Activated CD4-positive, alpha-beta T cell treated with anti-CD3 and anti-CD28 coated beads, Interleukin-10, Interleukin-2, amounts not matched to agents 100 ng/mL and 50 ng/mL, durations not matched to agents 16 hours and 8 hours (primary cell): Measurements from ENCODE around the gene TTC7B.

Source experiments
- DNase-seq: peaks from one replicate; pipeline ENCODE4 v3.0.0-alpha.2; 2020

TTC7B gene

DNA sequence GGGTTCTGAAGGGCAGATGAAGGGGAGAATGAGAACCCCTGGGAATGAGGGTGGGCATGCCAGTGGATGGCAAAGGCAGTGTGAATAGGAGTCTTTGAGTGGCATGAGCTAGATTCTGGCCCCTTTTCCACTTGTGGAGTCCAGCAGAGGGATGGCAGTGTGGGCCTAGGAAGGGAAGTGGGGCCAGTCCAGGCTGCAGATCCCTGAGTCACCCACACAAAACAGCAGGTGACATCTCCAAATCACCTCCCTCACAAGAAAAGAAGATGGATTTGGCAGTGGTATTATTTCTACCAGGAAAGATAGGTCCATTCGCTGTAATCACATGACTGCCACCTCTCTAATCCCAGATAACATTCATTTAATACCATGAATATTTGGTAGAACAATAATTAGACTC is 151.3 kb downstream of the TTC7B start:
- DNase-seq: no peak

DNA sequence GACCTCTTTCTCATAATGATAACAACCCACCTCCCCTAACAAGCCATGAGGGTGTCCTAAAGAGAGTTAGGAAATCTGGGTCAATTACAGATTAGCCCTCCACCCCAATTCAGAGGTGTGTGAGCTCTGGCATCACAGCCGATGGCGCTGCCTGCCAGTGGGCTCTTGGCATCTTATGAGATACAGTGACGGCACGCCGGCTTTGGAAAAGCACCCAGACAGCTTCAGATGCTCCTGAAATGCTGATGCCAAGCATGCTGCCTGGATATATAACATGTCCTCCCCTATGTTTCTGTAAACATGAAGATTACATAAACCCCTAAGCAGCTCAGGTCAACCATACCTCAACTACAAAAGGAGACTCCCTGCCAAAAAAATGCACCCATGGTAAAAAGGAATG is 152.6 kb downstream of the TTC7B start:
- no peak for DNase-seq

- DNase-seq: no peak
These were observed 153.1 kb downstream of the TTC7B start for GRCh38 chr14:90663140-90663539.

- no peak for DNase-seq
These were observed 154.4 kb downstream of the TTC7B start for GRCh38 chr14:90661866-90662265.

DNA sequence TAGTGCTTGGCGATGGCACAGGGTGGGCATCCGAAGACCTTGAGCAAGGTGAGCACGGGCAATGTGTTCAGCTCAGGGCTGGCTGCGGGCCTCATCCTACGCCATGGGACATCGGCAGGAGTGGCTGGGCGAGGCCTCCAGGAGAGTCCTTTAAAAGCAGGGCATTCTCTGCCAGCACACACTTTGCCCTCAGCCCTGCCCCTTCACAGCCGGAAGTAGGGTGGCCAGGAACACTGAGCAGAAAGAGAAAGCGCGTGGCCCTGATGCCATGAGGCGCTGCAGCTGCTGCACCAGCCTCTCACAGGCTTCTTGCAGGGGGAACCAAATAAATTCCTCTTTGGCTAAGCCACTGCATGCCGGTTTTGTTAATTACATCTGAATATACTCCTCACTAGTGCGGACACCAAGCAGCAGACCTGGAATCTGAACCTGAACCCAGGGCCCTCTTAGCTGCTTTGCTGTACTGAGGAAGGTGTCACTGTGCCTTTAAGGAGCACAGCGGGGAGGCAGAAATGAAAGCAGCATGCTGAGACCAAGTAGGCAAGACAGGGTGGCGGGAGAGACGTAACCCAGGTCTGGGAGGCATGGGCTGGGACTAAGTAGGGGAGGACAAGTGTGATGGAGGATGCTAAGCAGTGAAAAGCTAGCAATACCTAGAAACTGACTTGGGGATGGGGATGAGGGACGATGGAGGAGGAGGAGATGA is 155.2 kb downstream of the TTC7B start:
- DNase-seq: no peak

GRCh38 chr14:90659156-90659555 is 157.1 kb downstream of the TTC7B start:
- DNase-seq: no peak

DNA sequence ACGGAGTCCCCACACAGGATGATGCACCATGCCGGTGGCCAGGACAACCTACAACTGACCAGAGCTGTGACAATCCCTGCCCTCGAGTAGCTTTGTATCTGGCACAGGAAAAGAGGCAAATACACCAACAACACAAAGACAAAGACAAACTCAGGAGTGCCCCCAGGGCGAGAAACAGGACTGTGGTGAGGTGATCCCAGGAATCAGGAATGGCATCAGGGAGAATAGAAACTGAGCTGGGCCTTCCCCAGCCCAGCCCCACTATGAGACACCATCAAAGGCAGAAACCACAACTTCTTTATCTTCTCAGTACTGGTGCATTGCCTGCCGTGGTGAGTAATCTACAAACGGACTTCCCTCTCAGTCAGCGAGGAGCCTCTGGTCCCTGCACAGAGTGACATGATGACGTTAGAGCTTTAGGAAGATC is 157.7 kb downstream of the TTC7B start:
- DNase-seq: peak; percentile 44

DNA sequence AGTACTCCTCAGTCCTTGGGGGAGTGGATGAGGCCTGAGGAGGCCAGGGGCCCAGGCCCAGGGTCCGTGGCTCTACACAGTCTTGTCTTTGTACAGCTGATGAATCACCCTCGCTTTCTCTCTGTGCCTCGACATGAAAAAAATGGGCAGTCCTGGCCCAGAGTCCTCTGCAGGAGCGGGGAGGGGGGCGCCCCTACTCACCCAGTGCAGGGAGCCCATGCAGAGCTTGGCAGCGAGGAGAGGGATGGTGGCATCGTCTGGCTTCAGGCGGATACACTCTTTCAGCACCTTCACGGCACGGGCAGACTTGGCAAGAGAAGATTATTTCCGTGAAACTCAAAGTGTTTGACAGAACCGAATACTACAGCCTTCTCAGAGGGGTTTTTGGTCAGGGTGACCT is 159.3 kb downstream of the TTC7B start:
- DNase-seq: no peak

- DNase-seq: no peak
These were observed 160.4 kb downstream of the TTC7B start for GRCh38 chr14:90655829-90656228.

- DNase-seq: no peak
These were observed 161.4 kb downstream of the TTC7B start for GRCh38 chr14:90654831-90655276.

DNA sequence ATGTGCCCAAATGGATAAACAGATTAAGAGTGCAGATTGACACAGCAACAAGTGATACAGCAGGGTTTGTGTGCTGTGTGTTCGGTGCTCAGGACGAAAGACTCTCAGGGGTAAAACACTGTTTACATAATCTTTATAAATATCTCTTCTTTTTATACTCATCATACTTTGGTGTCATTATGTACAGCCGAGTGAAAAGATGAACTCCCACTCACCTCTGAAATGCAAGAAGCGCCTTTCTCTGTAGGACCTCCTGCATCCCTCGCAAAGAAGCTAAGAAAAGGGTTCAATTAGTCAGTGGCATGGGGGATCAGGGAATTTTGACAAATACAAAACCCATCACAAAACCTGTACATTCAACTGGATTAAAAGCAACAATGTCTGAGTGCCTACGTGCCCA is 163.6 kb downstream of the TTC7B start:
- DNase-seq: no peak

- DNase-seq: no peak
These were observed 164.2 kb downstream of the TTC7B start for GRCh38 chr14:90651976-90652560.

GRCh38 chr14:90651271-90651804 is 164.9 kb downstream of the TTC7B start:
- no peak for DNase-seq

- no peak for DNase-seq
These were observed 166.6 kb downstream of the TTC7B start for GRCh38 chr14:90649557-90650135.

DNA sequence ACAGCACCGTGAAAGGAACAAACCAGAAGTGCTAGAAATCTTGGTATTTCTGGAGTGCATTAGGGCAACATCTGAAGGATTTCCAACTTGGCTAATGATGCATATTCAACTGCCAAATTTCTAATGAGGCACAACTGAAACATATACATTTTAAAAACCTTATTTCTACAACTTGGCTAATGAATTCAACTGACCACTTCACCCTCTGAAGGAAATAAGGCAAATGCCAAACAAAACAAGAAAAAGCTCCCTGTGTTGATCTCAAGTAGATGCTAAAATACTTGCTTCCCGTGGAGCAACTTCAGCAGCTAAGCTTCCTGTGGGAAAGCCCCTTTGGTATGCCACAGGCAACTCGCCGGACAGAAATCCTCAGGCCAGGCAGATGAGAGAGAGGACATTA is 167.1 kb downstream of the TTC7B start:
- no peak for DNase-seq

- no peak for DNase-seq
These were observed 167.8 kb downstream of the TTC7B start for GRCh38 chr14:90648421-90648820.

DNA sequence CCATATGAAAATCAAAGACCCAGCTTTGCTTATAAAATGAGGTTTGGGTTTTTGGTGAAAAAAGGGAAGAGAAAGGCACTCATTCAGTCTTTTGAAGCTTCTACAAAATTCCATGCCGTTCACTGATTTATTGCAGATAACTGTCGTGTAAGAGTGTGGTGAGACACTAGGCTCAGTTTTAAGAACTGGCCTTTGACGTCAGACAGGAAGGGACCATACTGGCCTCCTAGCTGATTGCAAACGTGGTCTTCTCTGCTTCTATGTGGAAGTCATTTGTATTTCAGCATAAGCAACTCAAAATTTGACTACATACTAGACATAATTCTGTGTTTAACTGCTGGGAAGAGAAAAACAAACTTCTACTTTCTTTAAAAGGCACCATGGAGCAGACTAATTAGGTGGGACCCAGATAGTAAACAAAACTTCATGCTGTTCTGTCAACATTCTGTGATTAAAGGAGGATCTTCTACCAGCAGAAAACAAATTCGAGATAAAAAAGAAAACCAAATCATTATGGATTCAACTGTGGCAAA is 168.7 kb downstream of the TTC7B start:
- no peak for DNase-seq

DNA sequence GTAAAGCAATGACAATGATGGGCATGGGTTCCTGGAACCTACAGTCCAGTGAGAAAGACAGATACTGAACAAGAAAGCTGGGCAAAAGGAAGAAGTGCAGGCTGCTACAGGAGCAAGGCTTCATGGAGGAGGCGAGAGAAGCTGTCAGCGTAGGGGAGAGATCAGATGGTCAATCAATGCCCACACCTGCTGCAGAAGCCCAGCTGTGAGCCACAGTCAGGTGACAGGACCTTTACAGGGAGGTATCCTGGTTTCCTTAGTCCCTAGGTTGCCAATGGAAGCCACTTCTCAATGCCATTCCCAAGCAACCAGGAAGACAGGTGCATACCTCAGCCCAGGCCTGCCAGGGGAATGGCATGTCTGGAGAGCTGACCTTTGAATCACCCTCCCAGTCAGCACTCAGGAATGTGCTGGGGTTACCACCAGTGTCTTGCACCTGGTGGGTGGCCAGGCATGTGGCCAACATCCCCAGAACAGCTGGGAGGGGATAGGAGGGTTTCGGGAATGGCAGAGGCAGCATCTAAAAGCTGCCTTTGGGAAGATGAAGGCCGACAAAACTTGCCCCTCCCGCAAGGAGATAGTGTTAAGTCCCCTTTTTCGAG is 170.3 kb downstream of the TTC7B start:
- DNase-seq: no peak

DNA sequence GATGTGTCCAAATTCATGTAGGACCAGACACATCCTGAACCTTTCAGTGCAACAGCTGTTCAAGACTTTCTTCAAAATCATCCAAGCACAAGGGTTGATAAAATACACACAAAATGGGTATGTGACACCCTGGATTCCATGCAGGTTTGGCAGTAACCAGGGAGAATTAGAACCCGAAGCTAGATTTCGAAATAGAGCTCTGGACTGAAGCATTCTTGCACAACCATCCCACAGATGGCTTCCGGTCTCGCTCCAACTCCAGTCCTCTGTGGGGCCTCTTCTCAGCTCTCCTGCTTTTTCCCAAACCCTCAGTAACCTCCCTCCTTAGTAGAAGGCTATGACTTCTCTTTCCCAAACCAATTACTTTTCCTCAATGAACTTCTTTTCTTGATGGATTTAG is 171.3 kb downstream of the TTC7B start:
- DNase-seq: no peak

- DNase-seq: no peak
These were observed 172.1 kb downstream of the TTC7B start for GRCh38 chr14:90643982-90644670.

GRCh38 chr14:90642244-90642717 is 173.9 kb downstream of the TTC7B start:
- no peak for DNase-seq

DNA sequence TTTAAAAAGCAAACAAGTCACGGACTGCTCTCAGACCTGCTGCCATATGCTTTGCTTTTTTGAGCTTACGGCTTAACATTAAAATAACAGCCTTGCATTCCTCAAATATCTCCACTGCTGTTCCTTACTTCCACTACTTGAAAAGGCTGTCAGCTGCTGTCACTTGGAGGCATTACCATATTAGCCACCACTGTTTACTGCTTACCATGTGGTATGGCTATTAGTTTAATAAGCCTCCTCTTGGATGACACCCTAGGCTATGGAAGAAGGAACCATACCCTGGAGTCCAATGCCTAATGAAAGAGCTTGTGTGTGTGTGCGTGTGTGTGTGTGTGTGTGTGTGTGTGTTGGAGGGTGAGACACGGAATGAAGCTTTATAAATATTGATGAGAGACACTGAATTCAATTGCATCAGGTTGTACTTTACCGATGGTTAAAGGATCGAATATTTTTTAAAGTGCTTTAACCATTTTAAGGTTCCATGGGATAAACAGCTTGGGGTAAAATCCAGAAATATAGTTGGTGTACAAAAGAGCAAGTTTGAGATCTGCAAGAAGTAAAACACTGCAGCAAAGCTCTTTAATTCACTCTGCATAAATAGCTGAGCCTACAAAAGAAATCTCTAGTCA is 174.5 kb downstream of the TTC7B start:
- DNase-seq: no peak
